ENCODE data around the gene AK3. TPM values are rescaled to one million over a fixed set of nuclear protein-coding genes. Genes with fewer than 3 reads are reported as not detected.
"Not testable (repeated sequence)": the region's sequence is repeated elsewhere in the genome, so short reads cannot be mapped to it uniquely, and the experiment has no call there.

The AK3 gene
- polyA plus RNA-seq, 3 donors, result 81.9 to 114 (median 104) TPM

DNA sequence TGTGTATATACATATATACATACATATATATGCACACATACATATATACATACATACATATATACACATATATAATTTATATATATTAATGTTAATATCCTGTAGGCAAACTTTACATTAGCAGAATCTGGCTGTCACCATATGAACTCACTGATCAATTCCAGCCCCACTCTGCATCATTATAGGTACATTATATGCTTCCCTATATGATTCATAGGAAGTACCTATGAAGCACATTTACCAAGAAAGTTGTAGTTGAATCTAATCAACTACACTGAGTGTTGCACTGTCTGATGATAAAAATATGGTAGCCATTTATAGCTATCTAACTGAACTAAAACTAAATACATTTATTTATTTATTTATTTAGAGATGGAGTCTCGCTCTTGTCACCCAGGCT lies 69.3 kb downstream of the AK3 start:
- no peak for DNase-seq

DNA sequence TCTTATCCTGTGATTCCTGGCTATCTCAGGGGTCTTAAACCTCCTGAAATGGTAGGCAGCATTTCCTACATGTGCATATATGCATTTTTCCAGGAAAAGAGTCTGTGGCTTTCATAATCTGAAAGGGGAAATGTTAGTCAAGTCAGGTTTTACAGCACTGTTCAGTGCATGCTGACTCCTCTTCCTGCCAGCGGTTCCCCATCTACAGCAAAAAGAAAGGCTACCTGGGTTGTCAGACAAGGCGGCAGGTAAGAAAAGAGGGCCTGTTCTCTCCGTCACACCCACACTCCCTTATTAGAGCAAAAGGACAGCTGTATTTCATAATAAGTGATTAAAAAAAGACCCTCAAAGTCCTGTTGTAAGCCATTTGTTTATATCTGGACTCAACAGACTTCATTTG lies 70.4 kb downstream of the AK3 start:
- DNase-seq, result no peak

DNA sequence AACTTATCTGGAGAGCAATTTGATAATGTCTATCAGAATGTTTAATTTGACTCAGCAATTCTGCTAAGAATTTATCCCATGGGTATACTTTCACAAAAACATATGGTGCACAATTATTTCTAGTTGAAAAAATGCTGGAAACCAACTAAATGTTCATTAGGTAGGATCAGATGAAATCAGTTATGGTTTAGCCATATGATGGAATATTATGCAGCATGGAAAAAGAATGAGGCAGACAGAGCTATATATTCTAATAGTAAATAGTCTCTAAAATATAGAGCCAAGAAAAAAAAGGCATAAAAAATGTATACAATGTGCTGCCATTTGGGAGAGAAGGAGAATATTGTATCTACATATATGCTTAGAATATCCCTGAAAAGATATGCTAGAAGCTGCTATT lies 71.1 kb downstream of the AK3 start:
- DNase-seq, result no peak

DNA sequence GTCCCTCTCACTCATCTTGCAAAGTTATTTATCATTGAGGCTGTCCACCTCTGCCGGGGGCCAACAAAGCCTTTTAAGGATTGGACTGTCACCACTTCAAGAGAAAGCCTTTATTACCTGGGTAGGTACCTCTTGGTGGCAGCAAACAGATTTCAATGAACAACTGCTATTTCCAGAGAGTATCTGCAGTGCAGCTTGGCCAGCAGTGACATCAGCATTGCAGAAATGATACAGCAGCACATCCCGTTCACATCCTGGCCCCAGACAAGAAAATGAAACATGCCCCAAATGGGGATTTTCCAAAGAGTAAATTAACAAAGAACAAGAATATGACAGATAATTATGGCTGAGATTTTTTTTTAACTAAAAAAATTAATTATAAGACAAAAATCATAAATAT lies 72.4 kb downstream of the AK3 start:
- no peak for DNase-seq

DNA sequence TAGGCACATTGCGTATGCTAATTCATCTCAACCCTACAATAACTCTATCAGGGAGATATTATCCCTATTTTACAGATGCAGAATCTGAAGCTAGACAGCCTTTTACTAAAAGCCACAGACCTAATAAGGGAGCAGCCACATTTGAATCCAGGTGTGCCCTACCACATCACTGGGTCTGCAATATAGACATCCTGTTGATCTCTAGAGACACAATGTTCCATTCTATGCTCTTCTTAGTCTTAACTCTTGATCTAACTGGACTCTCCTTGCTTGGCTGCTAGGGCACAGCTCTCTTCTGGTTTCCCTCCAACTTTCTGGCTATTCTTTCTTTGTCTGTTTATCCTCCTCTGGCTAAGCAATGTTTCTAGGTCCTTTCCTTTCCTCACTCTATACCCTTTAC lies 73.3 kb downstream of the AK3 start:
- no peak for DNase-seq

DNA sequence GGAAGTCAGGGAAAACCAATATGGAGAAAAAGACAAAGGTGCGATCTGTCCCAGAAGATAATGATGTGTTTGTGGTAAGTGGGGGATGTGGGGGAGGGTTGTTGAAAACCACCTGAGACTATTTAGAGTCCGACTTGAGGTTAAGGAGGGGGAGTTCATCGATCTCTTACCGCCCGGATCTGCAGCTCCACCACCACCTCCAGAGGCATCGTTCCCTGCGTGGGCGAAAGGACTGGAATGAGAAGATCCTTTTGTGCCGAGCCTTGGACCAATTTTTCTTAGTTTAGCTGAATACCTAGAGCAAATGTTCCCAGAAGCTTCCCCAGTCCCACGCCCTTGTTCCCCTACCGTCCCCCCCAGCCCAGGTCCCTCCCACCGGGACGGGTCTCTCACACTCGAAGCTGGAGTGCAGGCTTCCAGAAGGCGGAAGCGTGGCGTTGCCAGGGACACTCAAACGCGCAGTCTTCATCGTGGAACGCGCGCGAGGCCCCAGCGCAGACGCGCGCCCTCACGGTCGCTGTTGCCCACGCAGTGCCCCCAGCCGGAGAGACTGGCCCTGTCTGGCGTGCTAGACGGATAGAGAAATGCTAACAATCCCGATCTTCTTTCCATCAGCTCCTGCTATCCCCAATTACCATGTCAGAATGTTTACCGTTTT lies 74.8 kb downstream of the AK3 start, which contains the start of gene SPATA6L:
Gene SPATA6L (minus strand): TSS at position 439 of the 658 bp plus-strand sequence. CDS start 230 bp downstream, at position 209.
- DNase-seq, result peak; percentile 62

DNA sequence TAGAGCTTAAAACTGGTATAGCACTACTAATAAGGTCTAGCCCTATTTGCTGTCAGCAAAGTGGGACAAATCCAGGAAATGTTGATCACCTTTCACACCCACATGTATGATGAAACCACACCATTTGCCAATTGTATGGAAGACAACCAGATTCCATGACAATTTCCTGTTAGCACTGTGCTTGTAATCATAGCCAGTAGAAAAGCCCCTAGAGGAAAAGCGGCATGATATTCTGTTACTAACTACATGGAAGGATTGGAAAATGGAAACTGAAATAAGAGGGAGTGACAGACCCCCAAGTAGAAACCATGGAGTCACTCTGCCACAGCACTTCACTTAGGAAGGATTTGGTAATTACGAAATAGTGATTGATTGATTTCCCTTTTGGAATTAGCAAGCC lies 75.6 kb downstream of the AK3 start:
- no peak for DNase-seq

DNA sequence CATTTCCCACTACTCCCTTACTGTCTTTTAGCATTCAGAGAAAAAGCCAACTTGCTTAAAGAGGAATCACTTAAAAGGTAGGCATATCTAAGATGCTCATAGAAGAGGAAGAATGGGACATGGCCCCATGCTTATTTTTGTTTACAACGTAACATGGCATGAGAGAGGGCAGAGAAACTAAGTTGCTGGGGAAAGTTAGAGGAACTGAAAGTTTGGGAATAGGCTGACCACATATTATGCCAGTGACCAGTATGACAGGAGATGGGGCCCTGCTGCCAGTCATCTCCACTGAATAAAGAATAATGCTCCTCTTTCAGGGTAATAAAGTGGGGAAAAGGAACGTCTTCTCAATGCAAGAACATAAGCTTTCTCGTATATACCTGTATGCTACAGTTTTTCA lies 77.0 kb downstream of the AK3 start:
- DNase-seq, result no peak

DNA sequence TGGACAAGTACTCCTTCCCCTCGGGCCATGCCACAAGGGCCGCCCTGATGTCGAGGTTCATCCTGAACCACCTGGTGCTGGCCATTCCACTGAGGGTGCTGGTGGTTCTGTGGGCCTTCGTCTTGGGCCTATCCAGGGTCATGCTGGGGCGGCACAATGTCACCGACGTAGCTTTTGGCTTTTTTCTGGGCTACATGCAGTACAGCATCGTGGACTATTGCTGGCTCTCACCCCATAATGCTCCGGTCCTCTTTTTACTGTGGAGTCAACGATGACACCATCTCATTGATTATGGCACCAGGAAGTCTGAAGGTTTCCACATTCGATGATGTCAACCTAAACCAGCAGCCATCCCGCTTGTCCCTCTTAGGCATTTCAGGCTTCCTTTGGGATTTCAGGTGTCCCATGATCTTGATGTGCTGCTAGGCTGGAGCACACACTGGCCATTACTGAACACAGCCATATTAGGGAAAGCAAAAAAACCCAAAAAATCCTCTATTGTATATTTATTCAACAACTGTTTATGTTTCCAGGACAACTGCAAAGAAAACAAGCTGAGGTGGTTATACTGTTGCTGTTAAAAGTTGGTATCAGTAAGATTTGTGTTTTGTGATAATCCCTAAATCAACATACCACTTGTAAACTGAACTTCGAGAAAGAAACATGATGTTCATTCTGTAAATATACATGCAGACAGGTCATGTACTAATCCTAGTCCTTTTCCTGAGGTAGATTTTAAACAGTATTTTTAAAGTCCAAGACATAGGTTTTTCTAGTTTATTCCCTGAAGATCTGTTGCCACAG lies 77.8 kb downstream of the AK3 start:
- DNase-seq, result no peak

DNA sequence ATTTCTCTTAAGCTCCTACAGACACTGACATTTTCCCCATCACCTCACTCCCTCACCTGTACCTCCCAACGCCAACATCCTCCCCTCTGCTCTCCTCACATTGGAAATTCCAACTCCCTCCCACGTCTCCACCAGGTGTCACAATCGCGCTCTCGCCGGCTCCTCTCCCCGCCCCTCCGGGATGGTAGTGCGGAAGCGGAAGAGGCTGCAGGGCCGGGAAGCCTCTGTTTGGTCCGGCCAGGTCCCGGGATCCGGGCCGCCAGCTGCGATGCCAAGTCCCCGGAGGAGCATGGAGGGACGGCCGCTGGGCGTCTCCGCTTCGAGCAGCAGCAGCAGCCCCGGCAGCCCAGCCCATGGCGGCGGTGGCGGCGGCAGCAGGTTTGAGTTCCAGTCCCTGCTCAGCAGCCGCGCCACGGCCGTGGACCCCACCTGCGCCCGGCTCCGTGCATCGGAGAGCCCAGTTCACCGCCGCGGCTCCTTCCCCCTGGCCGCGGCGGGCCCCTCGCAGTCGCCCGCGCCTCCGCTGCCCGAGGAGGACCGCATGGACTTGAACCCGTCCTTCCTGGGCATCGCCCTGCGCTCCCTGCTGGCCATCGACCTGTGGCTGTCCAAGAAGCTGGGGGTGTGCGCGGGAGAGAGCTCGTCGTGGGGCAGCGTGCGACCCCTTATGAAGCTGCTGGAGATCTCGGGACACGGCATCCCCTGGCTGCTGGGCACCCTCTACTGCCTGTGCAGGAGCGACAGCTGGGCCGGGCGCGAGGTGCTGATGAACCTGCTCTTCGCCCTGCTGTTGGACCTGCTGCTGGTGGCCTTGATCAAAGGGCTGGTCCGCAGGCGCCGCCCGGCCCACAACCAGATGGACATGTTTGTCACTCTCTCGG lies 78.7 kb downstream of the AK3 start, which contains the start of gene PLPP6:
Gene PLPP6 (plus strand): TSS at position 187 of the 881 bp plus-strand sequence. CDS start 82 bp downstream, at position 269.
- peak; percentile 88 for DNase-seq

DNA sequence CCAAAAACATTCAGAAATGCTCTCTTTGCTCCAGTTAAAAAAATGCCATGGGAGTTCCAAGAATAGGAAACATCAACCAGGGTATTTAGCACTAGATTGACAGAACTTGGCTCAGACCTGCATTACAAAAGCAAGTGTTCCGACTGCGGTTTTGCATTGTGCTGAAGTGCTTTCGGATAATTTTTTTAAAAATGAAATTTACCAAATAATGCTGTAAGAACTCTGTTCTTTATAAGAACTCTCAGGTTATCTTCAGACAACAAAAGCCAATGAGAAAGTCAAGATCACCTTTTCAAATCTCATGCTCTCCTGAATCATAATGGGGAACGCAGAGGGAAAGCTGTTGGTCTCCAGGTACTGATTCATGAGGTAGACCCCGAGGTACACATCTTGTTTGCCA lies 79.4 kb downstream of the AK3 start:
- DNase-seq, result no peak

DNA sequence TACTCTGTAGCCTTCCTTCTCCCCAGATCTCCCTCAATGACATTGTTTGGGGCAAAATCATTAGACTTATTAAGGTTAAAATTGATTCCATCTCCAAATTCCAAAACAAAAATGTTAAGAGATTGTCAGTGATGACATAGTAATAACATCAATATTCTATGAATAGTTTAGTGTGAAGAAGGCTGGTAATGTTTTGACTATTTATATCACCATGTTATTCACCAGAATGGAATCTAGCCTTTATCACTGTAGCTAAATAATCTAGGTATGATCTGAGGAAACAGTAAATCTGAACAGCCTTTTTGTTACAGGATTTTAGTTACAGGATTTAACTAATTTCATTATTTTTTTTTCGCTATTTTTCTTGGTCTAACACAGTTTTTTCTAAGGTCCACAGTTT lies 79.8 kb downstream of the AK3 start:
- DNase-seq, result no peak

DNA sequence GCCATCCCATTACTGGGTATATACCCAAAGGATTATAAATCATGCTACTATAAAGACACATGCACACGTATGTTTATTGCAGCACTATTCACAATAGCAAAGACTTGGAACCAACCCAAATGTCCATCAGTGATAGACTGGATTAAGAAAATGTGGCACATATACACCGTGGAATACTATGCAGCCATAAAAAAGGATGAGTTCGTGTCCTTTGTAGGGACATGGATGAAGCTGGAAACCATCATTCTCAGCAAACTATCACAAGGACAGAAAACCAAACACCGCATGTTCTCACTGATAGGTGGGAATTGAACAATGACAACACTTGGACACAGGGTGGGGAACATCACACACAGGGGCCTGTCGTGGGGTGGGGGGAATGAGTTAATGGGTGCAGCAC lies 80.3 kb downstream of the AK3 start:
- not testable (repeated sequence) for DNase-seq

Other genes with a start within 250 kb of the AK3 start
- gene PLPP6, start 78.9 kb downstream of the AK3 start, polyA plus RNA-seq (ENCODE audit: insufficient read length in 3 of 3), result 10 to 100 TPM; 16.2 to 18.1 (median 17.3) TPM
- gene SPATA6L, start 74.7 kb downstream of the AK3 start, polyA plus RNA-seq (ENCODE audit: insufficient read length in 3 of 3), result 1 to 10 TPM; 2.5 to 6.7 (median 4.6) TPM
- 10 to 100 TPM; 18.8 to 19.3 (median 19.2) TPM for gene CDC37L1, start 61.6 kb downstream of the AK3 start, polyA plus RNA-seq (ENCODE audit: insufficient read length in 3 of 3)
- 10 to 100 TPM; 18.2 to 18.7 (median 18.3) TPM for gene RCL1, start 51.7 kb upstream of the AK3 start, polyA plus RNA-seq (ENCODE audit: insufficient read length in 3 of 3)
- 10 to 100 TPM; 11.3 to 14.4 (median 13.9) TPM for gene JAK2, start 244.1 kb upstream of the AK3 start, polyA plus RNA-seq (ENCODE audit: insufficient read length in 3 of 3)

Data from renal pelvis (tissue), 4 donors.